GM19452 (cell line): ENCODE measurements around the gene KLRD1.
"Not testable (repeated sequence)": the region's sequence is repeated elsewhere in the genome, so short reads cannot be mapped to it uniquely, and the experiment has no call there.

Experiments
- ATAC-seq: cut with Tn5 transposase; IDR thresholded peaks from one replicate; pipeline ENCODE4 v1.9.1; 2021; ENCODE audit not compliant: unreplicated experiment

KLRD1 gene

DNA sequence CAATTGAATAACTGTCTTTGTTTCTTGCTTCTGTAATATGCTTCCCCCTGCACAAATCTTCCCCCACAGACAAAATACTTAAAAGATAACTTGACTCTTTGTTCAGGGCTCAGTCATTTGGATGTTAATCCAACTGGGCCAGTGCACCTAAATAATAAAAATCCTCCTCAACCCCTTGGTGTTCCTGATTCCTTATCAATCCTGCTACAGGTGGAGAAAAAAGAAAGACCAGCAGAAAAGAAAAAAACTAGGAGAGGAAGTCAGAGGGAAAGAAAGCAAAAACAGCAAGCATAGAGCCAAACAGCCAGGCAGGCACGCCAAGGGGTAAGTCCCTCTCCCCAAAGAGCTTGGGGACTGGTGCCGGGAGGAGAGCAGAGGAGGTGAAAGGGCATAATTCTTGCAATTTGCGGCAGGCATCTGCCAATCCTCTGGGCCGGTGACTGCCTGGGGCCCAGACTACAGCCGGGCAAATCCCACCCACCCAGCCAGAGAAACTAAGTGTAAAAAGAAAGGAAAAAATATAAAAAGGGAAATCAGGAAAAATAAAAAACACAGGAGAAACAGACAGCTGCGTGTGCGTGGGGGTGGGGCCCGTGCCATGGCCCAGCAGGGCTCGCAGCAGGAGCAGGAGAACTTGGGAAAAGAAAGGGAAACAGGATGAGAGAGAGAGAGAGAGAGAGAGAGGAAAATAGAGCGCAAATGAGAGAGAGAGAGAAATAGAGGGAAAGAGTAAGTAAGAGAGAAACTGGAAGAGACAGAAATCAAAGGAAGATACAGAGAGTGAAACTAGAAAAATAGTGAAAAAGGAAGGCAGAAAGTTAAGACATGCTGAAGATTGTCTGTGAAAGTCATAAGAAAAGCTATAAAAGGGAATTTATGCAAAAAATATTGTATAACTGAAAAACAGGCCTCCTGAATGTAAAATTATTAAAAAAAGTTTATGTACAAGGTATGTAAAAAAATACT, 60.8 kb downstream of the KLRD1 start:
- no peak for ATAC-seq

DNA sequence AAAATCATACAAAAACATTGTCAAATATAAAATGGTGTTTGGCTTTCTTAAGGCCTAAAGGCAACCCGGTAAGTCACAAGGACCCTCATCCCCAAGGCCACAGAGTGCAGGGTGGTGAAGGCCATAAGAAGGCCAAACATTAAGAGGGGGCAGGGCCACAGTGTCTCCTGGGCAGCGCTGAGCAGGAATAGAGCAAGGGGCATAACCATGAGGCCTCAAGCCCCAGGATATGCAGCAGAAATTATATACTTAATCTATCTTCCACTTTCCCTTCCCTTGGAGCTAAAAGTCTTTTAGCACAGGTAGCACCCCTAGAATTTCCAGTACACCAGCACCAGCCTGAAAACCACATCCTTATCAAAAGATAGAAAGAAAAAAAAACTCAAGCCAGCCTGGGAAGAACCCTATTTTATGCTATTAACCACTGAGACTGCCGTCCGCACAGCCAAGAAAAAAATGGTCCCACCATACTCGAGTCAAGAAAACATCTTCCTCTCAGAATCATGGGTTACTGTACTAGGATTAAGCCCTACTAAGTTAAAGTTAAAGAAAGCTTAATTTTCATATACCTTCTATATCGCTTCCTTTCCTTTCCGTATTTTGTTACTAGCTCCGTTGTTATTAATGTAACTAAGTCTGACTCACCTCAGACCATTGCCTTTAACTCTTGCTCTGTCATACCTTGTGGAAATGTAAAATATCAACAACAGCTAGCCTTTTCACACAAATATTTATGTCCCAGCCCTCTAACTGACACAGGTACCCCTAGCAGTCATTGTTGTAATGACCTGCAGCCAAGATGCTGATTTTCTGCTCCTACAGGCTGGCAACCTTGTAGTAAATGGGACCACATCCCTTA, 62.1 kb downstream of the KLRD1 start:
- no peak for ATAC-seq

DNA sequence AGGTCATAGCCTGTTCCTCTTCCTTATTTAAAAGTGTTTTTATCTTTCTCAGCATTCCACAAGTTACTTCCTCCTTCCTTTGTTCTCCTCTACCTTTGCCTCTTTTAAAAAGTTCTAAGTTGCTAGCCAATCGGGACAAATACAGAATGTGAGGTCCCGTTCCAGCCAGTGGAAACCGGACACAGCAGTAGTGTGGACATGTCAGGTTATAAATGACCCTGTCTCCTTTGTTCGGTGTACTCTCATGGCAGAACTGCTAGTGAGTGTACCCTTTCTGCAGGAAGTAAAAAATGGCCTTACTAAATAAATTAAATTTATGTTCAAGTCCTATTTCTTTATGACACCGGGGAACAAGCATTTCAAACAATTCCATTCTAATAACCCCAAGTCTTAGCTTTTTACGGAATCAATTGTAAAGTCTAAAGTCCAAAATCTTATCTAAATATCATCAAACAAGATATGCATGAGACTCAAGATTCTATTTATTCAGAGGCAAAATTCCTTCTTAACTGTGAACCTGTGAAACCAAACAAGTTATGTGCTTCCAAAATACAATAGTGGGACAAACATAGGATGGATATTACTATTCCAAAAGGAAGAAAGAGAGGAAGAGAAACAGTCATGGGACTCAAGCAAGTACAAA, 64.3 kb downstream of the KLRD1 start:
- not testable (repeated sequence) for ATAC-seq

DNA sequence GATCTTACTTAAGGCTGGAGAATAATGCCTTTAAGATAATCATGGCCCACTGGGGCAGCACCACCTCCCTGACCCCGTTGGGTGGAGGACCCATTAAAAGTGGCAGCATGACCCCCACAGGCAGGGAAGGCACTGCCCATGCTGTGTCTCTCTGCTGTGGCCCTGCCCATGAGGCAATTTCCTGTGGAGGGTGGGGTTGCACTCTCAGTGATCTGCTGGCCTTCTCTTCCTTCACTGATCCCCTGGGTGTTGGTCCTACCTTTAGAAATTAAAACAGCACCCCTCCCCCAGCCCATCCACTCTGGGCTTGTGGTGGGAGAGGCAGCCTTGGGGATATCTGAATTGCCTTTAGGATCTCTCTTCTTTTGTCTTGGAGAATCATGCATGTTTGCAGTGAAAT, 64.9 kb downstream of the KLRD1 start:
- ATAC-seq: no peak

DNA sequence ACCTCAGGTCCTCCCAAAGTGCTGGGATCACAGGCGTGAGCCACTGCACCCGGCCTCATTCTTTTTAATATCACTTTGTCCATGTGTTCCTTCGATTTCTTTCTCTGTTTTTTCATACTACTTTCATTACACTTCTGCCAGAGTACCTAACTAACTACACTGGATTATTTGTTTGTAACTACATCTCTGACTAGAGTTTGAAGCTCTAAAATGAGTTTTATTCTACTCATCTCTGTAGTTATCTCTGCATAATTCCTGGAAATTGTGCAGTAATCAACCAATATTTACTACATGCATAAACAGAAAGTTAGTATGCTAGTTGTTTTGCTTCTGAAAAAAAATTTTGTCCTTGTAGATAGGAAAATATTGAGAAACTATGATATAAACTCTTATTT, 67.0 kb downstream of the KLRD1 start:
- no peak for ATAC-seq

DNA sequence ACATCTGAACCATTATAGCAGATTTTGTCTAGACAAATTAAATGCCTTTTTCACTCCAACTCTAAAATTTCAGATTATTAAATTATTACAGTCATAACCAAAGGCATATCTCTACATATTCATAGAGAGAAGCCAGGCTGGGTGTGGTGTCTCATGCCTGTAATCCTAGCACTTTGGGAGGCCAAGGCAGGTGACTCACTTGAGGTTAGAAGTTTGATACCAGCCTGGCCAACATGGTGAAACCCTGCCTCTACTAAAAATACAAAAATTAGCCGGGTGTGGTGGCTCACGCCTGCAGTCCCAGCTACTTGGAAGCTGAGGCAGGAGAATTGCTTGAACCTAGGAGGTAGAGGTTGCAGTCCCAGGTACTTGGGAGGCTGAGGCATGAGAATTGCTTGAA, 71.1 kb downstream of the KLRD1 start:
- ATAC-seq: not testable (repeated sequence)
